Measurements from ENCODE around the gene BCL7B. TPM values are rescaled to one million over a fixed set of nuclear protein-coding genes. Genes with fewer than 3 reads are reported as not detected.
A peak's percentile ranks its signal among the peaks of the same experiment; 100 is the strongest.

The BCL7B gene
- total and polyA plus RNA-seq, 2 of the 13 experiments (the other 11 are each of a cell fraction or from before 2014, with no cell fraction given): 24.3 to 38.2 TPM

GRCh38 chr7:73596191-73597065 is 38.9 kb upstream of the BCL7B start (continued):
- no peak for TF ChIP-seq ZHX2 (IDR thresholded peaks at IDR 0.05; ENCODE audit: low read depth)
- no peak for TF ChIP-seq ZHX2 (CRISPR knock-in tag; IDR thresholded peaks at IDR 0.05; ENCODE audit: borderline replicate concordance)
- peak; percentile 96 for TF ChIP-seq AGO2 (optimal IDR thresholded peaks at IDR 0.05; ENCODE audit: low read depth, low read length)
- TF ChIP-seq ZBTB39 (CRISPR knock-in tag; IDR thresholded peaks at IDR 0.05): no peak
- TF ChIP-seq PAF1 (CRISPR knock-in tag; IDR thresholded peaks at IDR 0.05): peak; percentile 42; the same call in 1 of the 2 replicates
- no peak for TF ChIP-seq CREB3 (CRISPR knock-in tag; IDR thresholded peaks at IDR 0.05)
- no peak for TF ChIP-seq ZBTB21 (CRISPR knock-in tag; IDR thresholded peaks at IDR 0.05)
- no peak for TF ChIP-seq SOX5 (CRISPR knock-in tag; IDR thresholded peaks at IDR 0.05; ENCODE audit: borderline replicate concordance)
- TF ChIP-seq CEBPG (CRISPR knock-in tag; IDR thresholded peaks at IDR 0.05): no peak
- TF ChIP-seq RBFOX2 (IDR thresholded peaks at IDR 0.05; ENCODE audit: low read depth, low read length): peak; percentile 42
- TF ChIP-seq MTF2 (CRISPR knock-in tag; IDR thresholded peaks at IDR 0.05; ENCODE audit: borderline replicate concordance): no peak
- no peak for TF ChIP-seq SIX1 (CRISPR knock-in tag; IDR thresholded peaks at IDR 0.05; ENCODE audit: borderline replicate concordance)
- TF ChIP-seq ZBTB43 (CRISPR knock-in tag; conservative IDR thresholded peaks at IDR 0.05): no peak
- TF ChIP-seq ATM (IDR thresholded peaks at IDR 0.05; ENCODE audit: borderline replicate concordance): no peak
- TF ChIP-seq HCFC1 (IDR thresholded peaks at IDR 0.05; ENCODE audit: low read depth, low read length): no peak
- no peak for TF ChIP-seq EHMT2 (IDR thresholded peaks at IDR 0.05; ENCODE audit: borderline replicate concordance, low read depth, low read length)
- TF ChIP-seq ZNF850 (CRISPR knock-in tag; conservative IDR thresholded peaks at IDR 0.05): no peak
- TF ChIP-seq CENPT (CRISPR knock-in tag; IDR thresholded peaks at IDR 0.05; ENCODE audit: low read depth): no peak
- peak; percentile 47; the same call in 1 of the 2 replicates for TF ChIP-seq POLR2G (IDR thresholded peaks at IDR 0.05; ENCODE audit: low read depth, low read length)
